OCI-M2 (cell line): ENCODE results near the gene CCPG1.
A peak's percentile ranks its signal among the peaks of the same experiment; 100 is the strongest.

ENCODE experiments used
- DNase-seq: peaks from one replicate; lab custom pipeline; 2025; ENCODE audit not compliant: unreplicated experiment; lab: John Stamatoyannopoulos, UW

CCPG1 gene

DNA sequence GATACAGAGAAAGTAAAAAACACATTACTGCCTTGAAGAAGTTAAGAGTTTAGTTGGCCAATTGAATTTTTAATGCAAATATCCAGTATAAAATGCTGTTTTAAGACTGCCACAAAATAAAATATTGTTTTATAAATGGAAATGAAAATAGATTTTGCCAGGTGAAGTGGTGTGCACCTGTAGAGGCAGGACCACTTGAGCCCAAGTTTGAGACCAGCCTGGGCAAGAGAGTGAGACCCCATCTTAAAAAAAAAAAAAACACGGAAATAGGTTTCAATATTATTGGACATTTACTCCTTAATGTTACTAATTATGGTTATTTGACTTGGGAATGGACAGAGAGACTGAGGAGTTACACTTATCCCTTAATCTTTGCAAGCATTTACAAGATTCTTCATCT is 87.2 kb downstream of the CCPG1 start:
- DNase-seq: no peak

GRCh38 chr15:55320238-55320550 is 88.0 kb downstream of the CCPG1 start:
- no peak for DNase-seq

- no peak for DNase-seq
Measured at GRCh38 chr15:55319537-55320237, 88.5 kb downstream of the CCPG1 start.

GRCh38 chr15:55318588-55319494 is 89.3 kb downstream of the CCPG1 start, which contains the start of the genes PIGB and PIGBOS1:
Gene PIGB (plus strand): TSS chr15:55319222. CDS start chr15:55319251, 29 bp downstream.
Gene PIGBOS1 (minus strand): TSS chr15:55319123. CDS start chr15:55317792, 1,331 bp downstream.
- DNase-seq: peak; percentile 30
